PFSK-1 (cell line): ENCODE measurements around the gene DGKG.

Source experiments
- POLR2AphosphoS5 ChIP-seq: IDR thresholded peaks from 2 replicates; pipeline ENCODE4 v1.6.1; 2012; ENCODE audit warnings: low read depth, mild to moderate bottlenecking, control low read depth, low read length, moderate library complexity
- REST ChIP-seq, 2 experiments: IDR thresholded peaks; 2 replicates each; pipeline versions ENCODE4 v1.6.1 to v1.8.0; 2011 to 2012; ENCODE audit warnings: low read depth in 2 of 2, low read length in 2 of 2, control low read depth in 1 of 2, inconsistent platforms in 1 of 2, mild to moderate bottlenecking in 1 of 2, moderate library complexity in 1 of 2; ENCODE audit not compliant: insufficient read depth in 1 of 2
- TAF1 ChIP-seq: IDR thresholded peaks from 2 replicates; pipeline ENCODE4 v1.6.1; 2012; ENCODE audit warnings: low read length, control low read depth, borderline replicate concordance; ENCODE audit not compliant: insufficient read depth

- TF ChIP-seq POLR2AphosphoS5 = no peak
- no peak for TF ChIP-seq TAF1
- no peak for TF ChIP-seq REST (IDR thresholded peaks at IDR 0.05; ENCODE audit: insufficient read depth in 1 of 2, low read depth in 2 of 2, low read length in 2 of 2)
Measured at GRCh38 chr3:186308549-186308948, 53.5 kb downstream of the DGKG start.
